HG03280 (cell line): ENCODE results near the gene KIF2C.
"Not testable (repeated sequence)": the region's sequence is repeated elsewhere in the genome, so short reads cannot be mapped to it uniquely, and the experiment has no call there.

ENCODE experiments used
- ATAC-seq: cut with Tn5 transposase; IDR thresholded peaks from one replicate; pipeline ENCODE4 v1.9.1; 2021; ENCODE audit warnings: mild to moderate bottlenecking, moderate library complexity; ENCODE audit not compliant: unreplicated experiment

The KIF2C gene

GRCh38 chr1:44718091-44718490 lies 21.5 kb upstream of the KIF2C start:
- ATAC-seq, result no peak

- no peak for ATAC-seq
Observed at GRCh38 chr1:44719318-44719717, 20.3 kb upstream of the KIF2C start.

DNA sequence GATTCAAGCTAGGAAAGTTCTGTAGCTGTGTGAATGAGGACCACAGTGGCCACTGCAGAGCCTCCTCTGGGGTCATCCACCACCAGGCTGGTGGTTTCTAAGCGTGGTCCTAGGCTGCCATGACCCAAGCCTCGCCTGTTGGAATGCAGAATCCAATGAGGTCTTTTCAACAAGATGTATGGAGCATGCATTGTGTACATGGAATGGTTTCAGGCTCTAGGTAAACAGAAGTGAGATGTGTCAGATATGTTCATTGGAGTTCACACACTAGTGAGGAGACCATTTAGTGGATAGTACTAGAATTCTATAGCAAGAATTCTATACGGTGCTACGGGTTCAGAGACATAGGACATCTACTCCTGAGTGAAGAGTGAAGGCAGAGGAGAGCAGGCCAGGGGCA lies 19.4 kb upstream of the KIF2C start:
- ATAC-seq, result no peak

DNA sequence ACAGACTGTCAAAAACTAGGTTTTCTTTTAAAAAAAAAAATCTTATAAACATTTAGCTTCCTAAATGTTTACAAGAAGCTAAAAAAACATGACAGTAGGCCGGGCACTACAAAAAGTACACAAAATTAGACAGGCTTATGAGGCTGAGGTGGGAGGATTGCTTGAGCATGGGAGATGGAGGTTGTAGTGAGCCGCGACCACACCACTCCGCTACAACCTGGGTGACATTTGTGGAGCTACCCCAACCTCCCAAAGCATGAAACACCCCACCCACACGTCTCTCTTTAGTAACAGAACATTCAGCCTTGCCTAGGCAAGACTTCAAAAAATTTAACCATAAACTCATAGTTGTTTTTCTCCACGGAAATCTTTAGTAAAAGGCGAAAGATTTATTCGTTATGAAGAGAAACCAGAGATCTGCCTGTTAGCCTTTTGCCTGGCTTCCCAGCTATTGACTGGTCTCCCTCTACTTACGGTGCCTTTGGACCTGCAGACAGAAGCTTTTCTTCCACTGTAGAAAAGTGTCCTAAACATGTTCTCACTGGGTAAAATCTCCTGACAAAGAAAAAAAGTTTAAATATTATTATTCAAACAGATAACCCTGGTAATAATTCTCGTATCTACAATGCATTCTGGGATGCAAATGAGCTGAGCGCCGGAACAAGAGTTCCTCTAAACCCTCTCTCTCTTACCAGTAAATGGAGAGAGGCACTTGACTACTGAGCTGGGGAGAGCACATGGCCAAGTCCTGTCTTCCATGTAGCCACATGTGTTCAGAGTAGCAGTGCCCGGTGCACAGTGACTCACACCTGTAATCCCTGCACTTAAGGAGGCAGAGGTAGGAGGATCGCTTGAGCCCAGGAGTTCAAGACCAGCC lies 17.9 kb upstream of the KIF2C start:
- peak; percentile 80 for ATAC-seq

GRCh38 chr1:44723064-44723463 lies 16.6 kb upstream of the KIF2C start:
- ATAC-seq, result no peak

- ATAC-seq, result no peak
Observed at GRCh38 chr1:44723496-44724295, 15.9 kb upstream of the KIF2C start.

DNA sequence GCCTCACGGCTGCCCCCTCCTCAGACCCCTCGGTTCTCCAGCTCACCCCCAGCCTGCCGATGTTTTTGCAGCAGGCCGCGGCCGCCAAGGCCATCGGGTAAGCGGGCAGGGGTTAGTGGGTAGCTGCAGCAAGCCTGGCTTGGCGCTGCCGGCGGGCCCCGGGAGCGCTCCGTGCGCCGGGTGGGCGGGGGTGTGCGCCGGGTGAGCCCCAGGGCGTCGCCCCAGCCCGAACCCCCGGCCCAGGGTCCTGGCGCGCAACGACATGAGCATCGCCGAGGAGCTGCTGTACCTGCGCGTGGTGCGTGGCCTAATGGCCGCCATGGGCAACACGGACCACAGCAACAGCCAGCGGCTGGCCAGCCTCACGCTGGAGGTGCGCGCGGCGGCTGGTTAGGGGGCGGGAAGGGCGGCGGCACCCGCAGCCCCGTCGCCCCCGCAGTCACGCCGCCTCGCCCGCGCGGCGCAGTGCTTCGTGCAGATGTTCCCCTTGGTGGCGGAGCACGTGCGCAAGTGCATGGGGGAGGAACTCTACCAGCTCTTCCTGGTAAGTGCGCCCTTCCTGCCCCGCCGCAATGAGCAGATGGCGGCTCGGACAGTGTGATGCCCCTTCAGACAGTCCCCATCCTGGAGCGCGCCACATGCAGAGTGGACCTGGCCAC lies 15.2 kb upstream of the KIF2C start:
- ATAC-seq, result no peak

DNA sequence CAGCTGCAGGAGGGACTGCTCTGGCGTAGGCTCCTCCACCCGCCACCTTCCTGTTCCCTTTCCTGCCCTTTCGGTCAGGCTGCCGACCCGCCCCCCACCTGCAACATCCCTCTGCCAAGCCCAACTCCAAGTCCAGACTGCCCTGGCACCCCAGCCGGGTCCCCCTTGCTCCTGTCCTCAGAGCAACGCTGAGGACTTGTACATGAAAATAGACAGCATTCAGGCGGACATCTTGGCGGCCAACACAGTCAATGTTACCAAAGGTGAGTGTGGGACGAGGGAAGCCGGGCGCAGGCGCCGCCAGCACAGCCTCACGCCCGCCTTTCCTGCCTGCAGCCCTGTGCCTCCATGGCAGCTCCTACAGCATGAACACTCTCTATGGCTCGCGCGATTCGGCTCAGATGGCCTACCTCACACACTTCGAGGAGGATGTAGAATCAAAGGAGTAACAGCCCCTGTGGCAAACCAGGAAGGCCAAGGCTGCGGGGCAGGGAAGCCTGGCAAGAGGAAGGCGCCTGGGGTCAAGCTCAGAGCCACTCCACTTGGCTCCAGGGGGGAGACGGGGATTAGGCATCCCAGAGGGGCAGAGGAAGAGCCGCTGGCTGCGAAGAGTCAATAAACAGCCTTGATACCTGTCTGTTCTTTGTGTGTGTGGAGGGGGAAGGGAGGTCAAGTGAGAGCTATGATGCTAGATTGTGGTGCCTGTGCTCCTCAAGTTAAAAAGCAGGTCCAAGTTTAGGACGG lies 14.5 kb upstream of the KIF2C start:
- ATAC-seq, result no peak

GRCh38 chr1:44730741-44731512 lies 8.7 kb upstream of the KIF2C start, which contains the start of gene RNU5D-1:
Gene RNU5D-1, minus strand, starts transcription at chr1:44731170.
- ATAC-seq, result peak; percentile 59

- no peak for ATAC-seq
Observed at GRCh38 chr1:44733365-44733764, 6.3 kb upstream of the KIF2C start.

DNA sequence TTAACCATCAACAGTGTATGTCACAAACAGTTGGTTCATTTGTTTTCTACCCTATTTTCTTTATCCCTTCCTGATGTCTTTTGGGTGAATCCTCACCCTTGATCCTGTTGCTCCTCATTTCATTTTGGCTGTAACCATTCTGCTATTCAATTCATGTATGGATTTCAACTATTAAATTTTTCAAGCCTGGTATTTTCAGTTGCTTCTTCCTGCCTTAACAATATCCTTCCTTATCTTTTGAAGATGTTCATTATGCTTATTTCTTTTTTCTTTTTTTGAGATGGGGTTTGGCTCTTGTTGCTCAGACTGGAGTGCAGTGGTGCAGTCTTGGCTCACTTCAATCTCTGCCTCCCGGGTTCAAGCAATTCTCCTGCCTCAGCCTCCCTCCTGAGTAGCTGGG lies 5.9 kb upstream of the KIF2C start:
- ATAC-seq, result no peak

DNA sequence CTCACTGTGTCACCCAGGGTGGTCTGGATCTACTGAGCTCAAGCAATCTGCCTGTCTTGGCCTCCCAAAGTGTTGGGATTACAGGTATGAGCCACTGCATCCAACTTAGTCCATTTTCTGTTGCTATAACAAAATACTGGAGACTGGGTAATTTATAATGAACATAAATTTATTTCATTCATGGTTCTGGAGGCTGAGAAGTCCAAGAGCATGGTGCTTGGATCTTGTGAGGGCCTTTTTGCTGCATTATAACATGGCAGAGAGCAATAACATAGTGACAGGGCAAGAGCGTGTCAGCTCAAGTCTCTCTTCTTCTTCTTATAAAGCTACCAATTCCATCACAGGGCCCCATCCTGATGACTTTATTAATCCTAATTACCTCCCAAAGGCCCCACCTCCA lies 3.6 kb upstream of the KIF2C start:
- no peak for ATAC-seq

- ATAC-seq, result not testable (repeated sequence)
Observed at GRCh38 chr1:44738953-44739306, 707 bp upstream of the KIF2C start.

DNA sequence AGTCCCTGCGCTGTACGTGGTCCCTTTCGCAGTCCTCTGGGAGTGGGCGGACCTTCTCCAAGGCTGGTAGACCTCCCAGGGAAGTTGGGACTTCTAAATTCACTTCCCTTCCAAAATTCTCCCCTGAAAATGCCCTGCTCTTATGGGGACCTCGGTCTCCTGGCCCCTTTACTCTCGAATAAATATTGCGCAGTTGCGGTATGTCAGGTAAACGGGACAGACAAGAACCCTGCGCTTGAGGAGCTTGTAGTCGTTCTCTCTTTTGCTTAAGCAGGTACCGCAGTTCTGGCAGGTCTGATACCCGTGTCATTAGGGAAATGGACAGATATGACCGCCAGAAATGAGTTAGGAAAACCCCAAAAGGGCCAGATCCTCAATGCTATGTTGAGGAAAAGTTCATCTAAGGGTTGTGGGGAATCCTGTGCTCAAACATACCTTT lies 561 bp downstream of the KIF2C start:
- peak; percentile 4 for ATAC-seq

DNA sequence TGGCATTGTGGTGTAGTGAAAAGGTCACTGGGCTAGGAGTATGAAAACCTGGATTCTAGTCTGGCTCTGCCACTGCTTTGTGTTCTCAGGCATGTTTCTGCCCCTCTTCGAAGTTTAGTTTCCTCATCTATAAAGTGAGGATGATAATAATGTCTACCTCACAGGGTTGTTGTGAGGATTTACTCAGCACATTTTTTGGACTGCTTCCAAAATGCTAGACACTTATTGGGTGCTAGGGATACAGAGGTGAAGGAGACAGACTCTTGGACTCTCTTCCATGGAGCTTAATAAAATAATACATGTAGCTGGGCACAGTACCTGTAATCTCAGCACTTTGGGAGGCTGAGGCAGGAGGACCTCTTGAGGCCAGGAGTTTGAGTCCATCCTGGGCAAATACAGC lies 3.6 kb downstream of the KIF2C start:
- ATAC-seq, result no peak

GRCh38 chr1:44747878-44748277 lies 8.2 kb downstream of the KIF2C start:
- ATAC-seq, result no peak

DNA sequence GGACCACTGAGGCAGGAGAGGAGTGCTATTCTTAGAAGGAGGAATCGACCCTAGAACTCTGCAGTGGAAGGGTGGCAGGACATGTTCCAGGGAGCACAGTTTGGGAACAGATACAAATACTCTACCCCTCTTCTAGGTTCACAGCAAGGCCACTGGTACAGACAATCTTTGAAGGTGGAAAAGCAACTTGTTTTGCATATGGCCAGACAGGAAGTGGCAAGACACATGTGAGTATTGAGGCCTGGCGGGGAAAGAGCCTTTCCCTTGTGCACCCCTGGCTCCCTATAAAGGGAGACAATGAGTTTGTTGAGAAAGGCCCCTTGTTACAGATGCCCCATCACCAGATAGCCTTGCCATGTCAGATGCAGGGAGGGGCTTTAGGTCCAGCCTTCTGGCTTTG lies 17.8 kb downstream of the KIF2C start:
- no peak for ATAC-seq

DNA sequence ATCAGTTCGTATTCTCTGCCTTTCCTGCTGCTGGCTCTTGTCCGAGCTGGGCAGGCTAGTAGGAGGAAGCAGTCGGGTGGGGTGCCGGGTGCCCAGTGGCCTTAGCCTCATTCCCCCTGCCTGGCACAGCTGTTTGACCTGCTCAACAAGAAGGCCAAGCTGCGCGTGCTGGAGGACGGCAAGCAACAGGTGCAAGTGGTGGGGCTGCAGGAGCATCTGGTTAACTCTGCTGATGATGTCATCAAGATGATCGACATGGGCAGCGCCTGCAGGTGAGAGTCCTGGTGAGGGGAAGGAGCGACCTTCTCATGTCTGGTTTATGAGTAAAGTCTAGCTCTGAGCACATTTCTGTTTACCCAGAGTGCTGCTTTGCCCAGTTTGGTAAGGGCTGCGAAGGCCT lies 19.4 kb downstream of the KIF2C start:
- ATAC-seq, result no peak

DNA sequence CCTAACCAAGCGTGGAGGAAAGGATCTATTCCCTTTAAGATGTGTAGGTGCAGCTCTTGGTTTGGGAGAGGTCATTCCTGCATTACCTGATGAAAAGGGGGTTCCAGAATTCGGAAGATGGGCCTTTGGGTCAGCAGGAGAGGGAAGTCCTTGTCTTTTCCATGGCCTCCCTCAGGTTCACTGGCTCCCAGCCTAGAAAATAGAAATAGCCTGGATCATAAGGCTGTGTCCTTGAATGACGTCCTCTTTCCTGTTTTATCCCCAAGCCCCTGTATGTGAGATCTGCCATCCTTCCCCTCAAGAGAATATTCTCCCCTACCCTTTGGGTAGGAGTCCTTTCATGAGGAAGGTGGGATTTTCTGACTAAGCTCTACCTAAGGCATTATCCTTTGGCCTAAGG lies 21.2 kb downstream of the KIF2C start:
- ATAC-seq, result no peak

GRCh38 chr1:44766421-44766820 lies 26.8 kb downstream of the KIF2C start:
- ATAC-seq, result not testable (repeated sequence)
